ENCODE measurements around the gene CCDC154.
A peak's percentile ranks its signal among the peaks of the same experiment; 100 is the strongest.

Gene CCDC154, protein sequence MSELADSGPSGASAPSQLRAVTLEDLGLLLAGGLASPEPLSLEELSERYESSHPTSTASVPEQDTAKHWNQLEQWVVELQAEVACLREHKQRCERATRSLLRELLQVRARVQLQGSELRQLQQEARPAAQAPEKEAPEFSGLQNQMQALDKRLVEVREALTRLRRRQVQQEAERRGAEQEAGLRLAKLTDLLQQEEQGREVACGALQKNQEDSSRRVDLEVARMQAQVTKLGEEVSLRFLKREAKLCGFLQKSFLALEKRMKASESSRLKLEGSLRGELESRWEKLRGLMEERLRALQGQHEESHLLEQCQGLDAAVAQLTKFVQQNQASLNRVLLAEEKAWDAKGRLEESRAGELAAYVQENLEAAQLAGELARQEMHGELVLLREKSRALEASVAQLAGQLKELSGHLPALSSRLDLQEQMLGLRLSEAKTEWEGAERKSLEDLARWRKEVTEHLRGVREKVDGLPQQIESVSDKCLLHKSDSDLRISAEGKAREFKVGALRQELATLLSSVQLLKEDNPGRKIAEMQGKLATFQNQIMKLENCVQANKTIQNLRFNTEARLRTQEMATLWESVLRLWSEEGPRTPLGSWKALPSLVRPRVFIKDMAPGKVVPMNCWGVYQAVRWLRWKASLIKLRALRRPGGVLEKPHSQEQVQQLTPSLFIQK

DNA sequence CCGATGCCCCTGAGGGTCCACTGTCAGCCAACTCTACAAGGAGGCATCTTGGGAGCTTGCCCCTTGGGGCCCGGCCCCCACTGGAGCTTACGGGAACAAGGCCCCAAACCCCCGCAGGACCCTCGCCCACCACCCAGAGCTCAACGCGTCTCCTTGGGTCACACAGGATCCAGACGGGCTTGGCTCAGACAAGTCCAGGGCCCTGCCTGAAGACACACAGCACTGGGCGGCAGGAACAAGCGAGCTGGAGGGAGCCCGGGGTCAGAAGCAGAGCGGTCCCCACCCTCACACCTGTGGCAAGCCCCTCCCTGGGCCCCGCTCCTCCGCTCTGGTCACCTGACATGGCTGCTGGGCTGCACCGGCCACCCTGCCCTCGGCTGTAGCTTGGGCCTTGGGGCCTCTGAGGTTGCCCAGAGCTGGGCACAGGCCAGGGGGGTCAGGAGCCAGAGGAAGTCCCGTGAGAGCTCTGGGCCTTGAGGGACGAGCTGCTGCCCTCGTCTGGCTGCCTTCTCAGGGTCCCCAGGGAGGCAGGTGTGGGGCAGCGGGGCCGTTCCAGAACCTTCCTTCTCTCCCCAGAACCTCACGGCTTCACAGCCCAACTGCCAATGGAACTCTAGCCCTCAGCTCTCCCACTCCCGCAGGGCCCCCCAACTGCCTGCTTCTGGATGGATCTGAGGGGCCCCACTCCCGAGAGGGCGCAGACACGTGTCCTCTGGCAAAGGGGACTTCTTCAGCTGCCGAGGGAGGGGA, at the start of gene CCDC154:
CCDC154 (minus strand) TSS at position 577 of the 750 bp plus-strand sequence; CDS start at position 343, 234 bp downstream.
- no peak within 1 kb of the TSS for H3K4me3 ChIP-seq (ENCODE audit: low read depth, low read length)
- no peak within 1 kb of the TSS for H3K4me2 ChIP-seq (ENCODE audit: low read length)
- H3K9me3 ChIP-seq (ENCODE audit: control insufficient read depth, low read length), result no peaks in the 10 kb centered on the region
- H3K79me2 ChIP-seq, result no peaks in the 10 kb centered on the region
- no peak within 1 kb of the TSS for H3K9ac ChIP-seq
- no peaks in the 10 kb centered on the region for H3K36me3 ChIP-seq (ENCODE audit: control insufficient read depth, insufficient read depth, low read length)
- H3K27ac ChIP-seq, result no peak within 1 kb of the TSS
- no peaks in the 10 kb centered on the region for H3K4me1 ChIP-seq
- H2AFZ ChIP-seq, result no peak within 1 kb of the TSS
- no peaks in the 10 kb centered on the region for H3K27me3 ChIP-seq (ENCODE audit: control insufficient read depth, insufficient read depth, low read length)
- TF ChIP-seq, protein P1, sequence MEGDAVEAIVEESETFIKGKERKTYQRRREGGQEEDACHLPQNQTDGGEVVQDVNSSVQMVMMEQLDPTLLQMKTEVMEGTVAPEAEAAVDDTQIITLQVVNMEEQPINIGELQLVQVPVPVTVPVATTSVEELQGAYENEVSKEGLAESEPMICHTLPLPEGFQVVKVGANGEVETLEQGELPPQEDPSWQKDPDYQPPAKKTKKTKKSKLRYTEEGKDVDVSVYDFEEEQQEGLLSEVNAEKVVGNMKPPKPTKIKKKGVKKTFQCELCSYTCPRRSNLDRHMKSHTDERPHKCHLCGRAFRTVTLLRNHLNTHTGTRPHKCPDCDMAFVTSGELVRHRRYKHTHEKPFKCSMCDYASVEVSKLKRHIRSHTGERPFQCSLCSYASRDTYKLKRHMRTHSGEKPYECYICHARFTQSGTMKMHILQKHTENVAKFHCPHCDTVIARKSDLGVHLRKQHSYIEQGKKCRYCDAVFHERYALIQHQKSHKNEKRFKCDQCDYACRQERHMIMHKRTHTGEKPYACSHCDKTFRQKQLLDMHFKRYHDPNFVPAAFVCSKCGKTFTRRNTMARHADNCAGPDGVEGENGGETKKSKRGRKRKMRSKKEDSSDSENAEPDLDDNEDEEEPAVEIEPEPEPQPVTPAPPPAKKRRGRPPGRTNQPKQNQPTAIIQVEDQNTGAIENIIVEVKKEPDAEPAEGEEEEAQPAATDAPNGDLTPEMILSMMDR (IDR thresholded peaks at IDR 0.05), result no peak

DNA sequence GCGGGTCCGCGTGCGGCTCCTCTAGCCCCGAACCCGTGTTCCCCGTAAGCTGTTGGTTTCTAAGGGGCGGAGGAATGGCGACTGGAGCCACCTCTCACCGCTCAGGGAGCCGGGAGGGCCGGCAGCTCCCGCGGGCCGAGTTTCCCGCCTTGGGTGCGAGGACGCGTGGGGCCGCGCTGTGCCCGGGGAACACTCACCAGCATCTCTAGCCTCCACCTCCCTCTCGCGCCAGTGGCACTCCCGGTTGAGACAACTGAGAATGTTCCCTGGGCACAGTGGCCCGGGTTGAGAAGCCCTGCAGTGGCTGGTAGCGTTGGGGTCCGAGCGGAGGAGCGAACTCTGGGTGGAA, 49.4 kb upstream of the CCDC154 start:
- Histone ChIP-seq H3K9ac (peak overlapping the region; percentile 31), H3K4me1 (peaks cover 6% of the 10 kb centered on the region), H3K36me3 (ENCODE audit: control insufficient read depth, insufficient read depth, low read length) (no peaks in the 10 kb centered on the region), H3K4me3 (ENCODE audit: low read depth, low read length) (peak overlapping the region; percentile 65), H3K9me3 (ENCODE audit: control insufficient read depth, low read length) (no peaks in the 10 kb centered on the region), H3K27ac (no peak overlapping the region), H3K4me2 (ENCODE audit: low read length) (peak overlapping the region; percentile 93), H2AFZ (peak overlapping the region; percentile 97), H3K27me3 (ENCODE audit: control insufficient read depth, insufficient read depth, low read length) (no peaks in the 10 kb centered on the region), H3K79me2 (peaks cover 3% of the 10 kb centered on the region)
- TF ChIP-seq, protein P1 (IDR thresholded peaks at IDR 0.05), result no peak

DNA sequence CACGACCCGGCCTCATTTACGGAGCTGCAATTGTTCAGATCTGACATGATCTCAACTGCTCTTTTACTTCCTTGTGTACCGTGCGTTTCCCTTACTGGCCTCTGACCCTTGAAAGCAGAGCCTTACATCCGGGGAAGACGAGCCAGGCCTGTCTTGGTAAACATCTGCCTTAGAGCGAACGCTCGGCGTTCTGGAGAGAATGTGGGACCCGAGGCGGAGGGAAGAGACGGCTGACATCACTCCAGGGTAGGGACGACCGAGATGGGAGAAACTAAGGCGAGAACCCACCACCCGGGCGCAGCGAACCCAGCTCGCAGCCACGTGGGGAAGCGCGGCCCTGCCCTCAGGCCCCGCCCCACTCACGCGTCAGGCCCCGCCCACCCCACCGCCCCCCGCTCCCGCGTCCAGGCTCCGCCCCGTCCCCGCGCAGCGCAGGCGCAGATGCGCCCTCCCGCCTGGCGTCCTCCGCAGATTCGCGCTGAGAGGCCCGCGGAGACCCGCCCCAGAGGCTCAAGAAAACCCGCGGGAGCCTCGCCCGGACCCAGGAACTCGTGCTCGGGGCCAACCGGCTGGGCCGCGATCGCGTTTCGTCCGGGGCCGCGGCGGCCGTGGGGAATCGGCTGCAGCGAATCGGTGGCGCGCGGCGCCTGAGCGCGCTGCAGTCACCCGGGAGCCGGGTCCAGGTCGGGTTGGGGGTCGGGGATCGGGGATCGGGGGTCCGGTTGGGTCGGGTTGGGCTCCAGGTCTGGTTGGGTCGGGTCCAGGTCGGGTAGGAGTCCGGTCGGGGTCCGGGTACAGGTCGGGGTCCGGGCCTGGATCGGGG, 48.8 kb upstream of the CCDC154 start, which contains the start of gene TELO2:
TELO2 (plus strand) TSS at position 438 of the 823 bp plus-strand sequence. CDS start 922 bp downstream, outside the sequence.
- H3K4me3 ChIP-seq (ENCODE audit: low read depth, low read length), result peak within 1 kb of the TSS; percentile 65

More for the DNA sequence above, 48.8 kb upstream of the CCDC154 start, which contains the start of gene TELO2:
- H2AFZ ChIP-seq, result peak within 1 kb of the TSS; percentile 97
- no peaks in the 10 kb centered on the region for H3K9me3 ChIP-seq (ENCODE audit: control insufficient read depth, low read length)
- H3K36me3 ChIP-seq (ENCODE audit: control insufficient read depth, insufficient read depth, low read length), result no peaks in the 10 kb centered on the region
- peaks cover 3% of the 10 kb centered on the region for H3K79me2 ChIP-seq
- peak within 1 kb of the TSS; percentile 99 for H3K4me2 ChIP-seq (ENCODE audit: low read length)
- H3K9ac ChIP-seq, result peak within 1 kb of the TSS; percentile 31
- peaks cover 6% of the 10 kb centered on the region for H3K4me1 ChIP-seq
- H3K27ac ChIP-seq, result peak within 1 kb of the TSS; percentile 67
- no peaks in the 10 kb centered on the region for H3K27me3 ChIP-seq (ENCODE audit: control insufficient read depth, insufficient read depth, low read length)
- TF ChIP-seq, protein P1 (IDR thresholded peaks at IDR 0.05), result no peak
